Kidney epithelial cell (primary cell): ENCODE data around the gene MROH9. TPM values are rescaled to one million over a fixed set of nuclear protein-coding genes. Genes with fewer than 3 reads are reported as not detected.

Experiments used
- DNase-seq: peaks from one replicate; pipeline ENCODE4 v3.0.0-alpha.2; 2010; ENCODE audit warnings: low read depth
- H3K27me3 ChIP-seq: 2 replicates; pipeline ENCODE4 v1.6.0; 2011; ENCODE audit warnings: low read length; ENCODE audit not compliant: control insufficient read depth, insufficient read depth
- H3K36me3 ChIP-seq: 2 replicates; pipeline ENCODE4 v1.5.1; 2011; ENCODE audit warnings: low read length; ENCODE audit not compliant: control insufficient read depth, insufficient read depth
- H3K4me3 ChIP-seq: 2 replicates; pipeline ENCODE4 v1.5.1; 2011; ENCODE audit warnings: low read depth, mild to moderate bottlenecking, control low read depth, low read length
- CTCF ChIP-seq: IDR thresholded peaks from 2 replicates; pipeline ENCODE4 v1.5.1; 2011; ENCODE audit warnings: mild to moderate bottlenecking, moderate library complexity, low read length, control low read depth, inconsistent platforms; ENCODE audit not compliant: insufficient read depth, poor library complexity, severe bottlenecking
- total RNA-seq: library from RNA; depleted of rRNA; stranded (reverse); fragments of >200 nt; gene quantifications from 2 replicates; pipeline ENCODE4 v1.2.3, GENCODE V29; 2015

Gene MROH9
- total RNA-seq, 1 donor from 2014 or later, result not detected

GRCh38 chr1:171062902-171063301 lies 127.6 kb downstream of the MROH9 start:
- H3K4me3 ChIP-seq, result no peak overlapping the region
- no peak for TF ChIP-seq CTCF
- no peaks in the 10 kb centered on the region for H3K27me3 ChIP-seq
- no peaks in the 10 kb centered on the region for H3K36me3 ChIP-seq
- no peak for DNase-seq

GRCh38 chr1:171075041-171075440 lies 139.7 kb downstream of the MROH9 start:
- Histone ChIP-seq H3K36me3 (no peaks in the 10 kb centered on the region), H3K27me3 (no peaks in the 10 kb centered on the region), H3K4me3 (no peak overlapping the region)
- DNase-seq, result no peak
- no peak for TF ChIP-seq CTCF

GRCh38 chr1:171081314-171081753 lies 146.0 kb downstream of the MROH9 start:
- Histone ChIP-seq H3K4me3 (no peak overlapping the region), H3K27me3 (no peaks in the 10 kb centered on the region), H3K36me3 (no peaks in the 10 kb centered on the region)
- TF ChIP-seq CTCF, result peak; percentile 12
- DNase-seq, result no peak

GRCh38 chr1:171081763-171082201 lies 146.4 kb downstream of the MROH9 start:
- no peak overlapping the region for H3K4me3 ChIP-seq
- TF ChIP-seq CTCF, result no peak
- DNase-seq, result no peak
- no peaks in the 10 kb centered on the region for H3K27me3 ChIP-seq
- H3K36me3 ChIP-seq, result no peaks in the 10 kb centered on the region

GRCh38 chr1:171082606-171083005 lies 147.3 kb downstream of the MROH9 start:
- no peak for TF ChIP-seq CTCF
- Histone ChIP-seq H3K27me3 (no peaks in the 10 kb centered on the region), H3K36me3 (no peaks in the 10 kb centered on the region), H3K4me3 (no peak overlapping the region)
- DNase-seq, result no peak

GRCh38 chr1:171083222-171083621 lies 147.9 kb downstream of the MROH9 start:
- no peak for TF ChIP-seq CTCF
- no peaks in the 10 kb centered on the region for H3K36me3 ChIP-seq
- H3K27me3 ChIP-seq, result no peaks in the 10 kb centered on the region
- no peak overlapping the region for H3K4me3 ChIP-seq
- no peak for DNase-seq
